T-cell (primary cell): ENCODE data around the gene MYT1. TPM values are rescaled to one million over a fixed set of nuclear protein-coding genes. Genes with fewer than 3 reads are reported as not detected.

ENCODE experiments used
- ATAC-seq, 4 experiments: fragments of 200-7000 bp in 3 of 4; fragments of 150-1000 bp in 1 of 4; cut with Tn5 transposase; replicated peaks in 1 of 4; 1 replicate in 3 of 4; 2 replicates in 1 of 4; pipeline ENCODE4 v1.10.0; 2021; ENCODE audit warnings: moderate library complexity in 3 of 4, mild to moderate bottlenecking in 2 of 4, moderate number of reproducible peaks in 1 of 4
- CTCF ChIA-PET, 2 donors: fragments of 300-600 bp; sonication (Branson Sonifier 250); formaldehyde crosslinking; loops; one replicate each; lab custom pipeline; 2022; ENCODE audit warnings: antibody characterized with exemption in 2 of 2; lab: Charles Lee
- POLR2A ChIA-PET, 2 donors: fragments of 300-600 bp; sonication (Branson Sonifier 250); formaldehyde crosslinking; loops; one replicate each; lab custom pipeline; 2022; ENCODE audit warnings: antibody characterized with exemption in 2 of 2; lab: Charles Lee
- DNase-seq, 35 experiments: peaks; one replicate each; pipeline versions ENCODE4 v3.0.0 to v3.0.0-alpha.2; 2013 to 2023
- H3K27ac ChIP-seq: one replicate; pipeline ENCODE4 v1.5.1; 2013; ENCODE audit warnings: low read length
- H3K27me3 ChIP-seq, 2 experiments: replicated peaks in 1 of 2; 1 replicate in 1 of 2; 2 replicates in 1 of 2; pipeline versions ENCODE4 v1.6.1 to v1.7.0; 2013; ENCODE audit warnings: low read length in 1 of 2, mixed read lengths in 1 of 2; ENCODE audit not compliant: control insufficient read depth in 2 of 2, insufficient read depth in 2 of 2; ENCODE audit errors: extremely low read depth in 1 of 2
- H3K36me3 ChIP-seq, 2 donors: 1 replicate in 1 of 2; 2 replicates in 1 of 2; pipeline versions ENCODE4 v1.6.1 to v1.7.0; 2013; ENCODE audit warnings: low read length in 1 of 2; ENCODE audit not compliant: control insufficient read depth in 2 of 2, insufficient read depth in 1 of 2; ENCODE audit errors: extremely low read depth in 1 of 2
- H3K4me1 ChIP-seq, 2 experiments: 1 replicate in 1 of 2; 2 replicates in 1 of 2; pipeline versions ENCODE4 v1.6.1 to v1.7.0; 2013; ENCODE audit warnings: low read length in 2 of 2, mixed read lengths in 1 of 2; ENCODE audit not compliant: insufficient read depth in 2 of 2, control insufficient read depth in 1 of 2; ENCODE audit errors: extremely low read depth in 1 of 2
- H3K4me3 ChIP-seq, 2 donors: 1 replicate in 1 of 2; 2 replicates in 1 of 2; pipeline versions ENCODE4 v1.5.1 to v1.7.0; 2013; ENCODE audit warnings: mild to moderate bottlenecking in 2 of 2, low read length in 1 of 2, moderate library complexity in 1 of 2; ENCODE audit not compliant: control insufficient read depth in 1 of 2; ENCODE audit errors: extremely low read depth in 1 of 2
- H3K9me3 ChIP-seq: 2 replicates; pipeline ENCODE4 v1.7.0; 2013
- H3K27ac Mint-ChIP-seq, 2 donors: one replicate each; pipeline ENCODE4 v1.8.0; 2020 to 2021; ENCODE audit warnings: mild to moderate bottlenecking in 2 of 2, mixed read lengths in 2 of 2
- H3K27me3 Mint-ChIP-seq, 2 donors: one replicate each; pipeline ENCODE4 v1.8.0; 2021 to 2022; ENCODE audit warnings: mixed read lengths in 2 of 2
- H3K36me3 Mint-ChIP-seq: one replicate; pipeline ENCODE4 v1.8.0; 2021; ENCODE audit warnings: mixed read lengths
- H3K4me1 Mint-ChIP-seq, 3 donors: one replicate each; pipeline ENCODE4 v1.8.0; 2020 to 2022; ENCODE audit warnings: mixed read lengths in 3 of 3, mild to moderate bottlenecking in 1 of 3
- H3K4me3 Mint-ChIP-seq, 3 donors: one replicate each; pipeline ENCODE4 v1.8.0; 2020 to 2022; ENCODE audit warnings: mild to moderate bottlenecking in 3 of 3, mixed read lengths in 3 of 3, moderate library complexity in 3 of 3
- H3K9me3 Mint-ChIP-seq, 3 donors: one replicate each; pipeline ENCODE4 v1.8.0; 2020 to 2022; ENCODE audit warnings: mixed read lengths in 3 of 3
- WGBS: methylation state at CpG from one replicate; pipeline ENCODE4 v1.1.5; 2013; ENCODE audit warnings: missing lambda C conversion rate; ENCODE audit not compliant: insufficient coverage; 5-methylcytosine and 5-hydroxymethylcytosine counted together
- total RNA-seq, 35 experiments: library from RNA in 6 of 35; stranded (reverse) in 6 of 35; fragments of 120-200 nt in 1 of 35; gene quantifications; one replicate each; pipeline versions ENCODE4 v1.2.1 to v1.2.4 and lab custom pipeline; 2013 to 2026

The MYT1 gene
- total RNA-seq, 5 donors from 2014 or later (not counting 1 experiment from before 2014, with no cell fraction given) = 0.06 TPM; not detected in 4

DNA sequence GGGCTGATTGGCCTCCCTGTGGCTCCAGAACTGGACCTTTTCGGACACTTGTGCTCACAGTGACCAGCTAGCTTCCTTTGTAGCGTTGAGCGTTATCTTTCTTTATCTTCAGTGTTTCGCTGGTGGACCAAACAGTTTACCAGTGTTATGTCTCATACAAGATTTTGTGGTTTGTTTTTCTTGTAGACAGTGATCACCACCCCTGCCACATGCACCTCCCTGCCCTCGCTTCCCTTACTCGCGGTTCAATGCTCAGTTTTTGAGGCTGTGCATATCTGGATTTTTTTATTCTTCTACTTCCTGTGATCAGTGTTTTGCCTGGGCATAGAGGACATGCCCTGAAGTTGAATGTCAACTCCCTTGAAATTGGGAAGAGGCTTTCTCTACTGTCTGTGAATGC, 16.4 kb downstream of the MYT1 start:
- H3K27ac Mint-ChIP-seq = peak overlapping the region; percentile 64 to 69
- peak overlapping the region in 1 of 3 donors; percentile 47 for H3K4me3 Mint-ChIP-seq
- peak in 1 of 35 experiments; percentile 8 for DNase-seq
- peaks cover 10 to 46% (median 31%) of the 10 kb centered on the region in 3 donors for H3K4me1 Mint-ChIP-seq
- peaks cover 0 to 8% (median 0%) of the 10 kb centered on the region in 3 donors for H3K9me3 Mint-ChIP-seq
- Histone ChIP-seq H3K9me3 (no peaks in the 10 kb centered on the region), H3K36me3 (no peaks in the 10 kb centered on the region), H3K27ac (no peak overlapping the region), H3K27me3 (peaks cover 0 to 23% of the 10 kb centered on the region in 2 experiments), H3K4me3 (peak overlapping the region in 1 of 2 donors; percentile 27), H3K4me1 (peaks cover 0 to 12% of the 10 kb centered on the region in 2 experiments)
- H3K27me3 Mint-ChIP-seq = peaks cover 0 to 15% of the 10 kb centered on the region in 2 donors
- no CpG with 5 or more reads among the region's 7 CpGs for WGBS
- POLR2A ChIA-PET = no interaction called here
- no peaks in the 10 kb centered on the region for H3K36me3 Mint-ChIP-seq
- CTCF ChIA-PET = no interaction called here
- peak in 3 of 4 experiments; percentile 52 to 72 (median 70) for ATAC-seq

DNA sequence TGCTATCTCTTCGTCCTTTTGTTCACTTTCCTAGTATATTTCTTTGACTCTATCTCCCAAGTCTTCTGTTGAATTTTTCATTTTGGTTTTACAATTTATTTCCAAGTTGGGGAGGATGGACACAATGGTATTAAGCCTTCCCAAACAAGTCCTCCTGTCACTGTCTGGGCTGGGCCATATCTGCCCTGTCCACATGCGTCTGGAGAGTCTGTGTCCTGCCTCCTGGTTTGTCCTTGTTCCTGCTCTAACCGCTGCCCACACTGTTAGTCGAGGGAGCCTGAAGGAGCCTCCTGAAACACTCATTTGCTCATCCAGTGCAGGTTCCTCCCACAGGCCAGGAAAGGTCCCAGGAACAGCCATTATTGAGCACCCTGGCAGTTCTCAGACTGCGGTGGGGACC, 17.1 kb downstream of the MYT1 start:
- H3K36me3 ChIP-seq = no peaks in the 10 kb centered on the region
- no peak for ATAC-seq
- no peaks in the 10 kb centered on the region for H3K36me3 Mint-ChIP-seq
- 86% methylated on average over 2 of the region's 5 CpGs for WGBS
- no peak overlapping the region for H3K27ac ChIP-seq
- peaks cover 10 to 49% (median 31%) of the 10 kb centered on the region in 3 donors for H3K4me1 Mint-ChIP-seq
- H3K9me3 Mint-ChIP-seq = peaks cover 0 to 8% (median 0%) of the 10 kb centered on the region in 3 donors
- H3K4me3 Mint-ChIP-seq = peak overlapping the region in 1 of 3 donors; percentile 7
- peaks cover 0 to 23% of the 10 kb centered on the region in 2 experiments for H3K27me3 ChIP-seq
- no peaks in the 10 kb centered on the region for H3K9me3 ChIP-seq
- peaks cover 0 to 14% of the 10 kb centered on the region in 2 donors for H3K27me3 Mint-ChIP-seq
- DNase-seq = no peak
- peaks cover 0 to 12% of the 10 kb centered on the region in 2 experiments for H3K4me1 ChIP-seq
- POLR2A ChIA-PET = no interaction called here
- no peak overlapping the region for H3K4me3 ChIP-seq
- no peak overlapping the region for H3K27ac Mint-ChIP-seq
- CTCF ChIA-PET = no interaction called here

DNA sequence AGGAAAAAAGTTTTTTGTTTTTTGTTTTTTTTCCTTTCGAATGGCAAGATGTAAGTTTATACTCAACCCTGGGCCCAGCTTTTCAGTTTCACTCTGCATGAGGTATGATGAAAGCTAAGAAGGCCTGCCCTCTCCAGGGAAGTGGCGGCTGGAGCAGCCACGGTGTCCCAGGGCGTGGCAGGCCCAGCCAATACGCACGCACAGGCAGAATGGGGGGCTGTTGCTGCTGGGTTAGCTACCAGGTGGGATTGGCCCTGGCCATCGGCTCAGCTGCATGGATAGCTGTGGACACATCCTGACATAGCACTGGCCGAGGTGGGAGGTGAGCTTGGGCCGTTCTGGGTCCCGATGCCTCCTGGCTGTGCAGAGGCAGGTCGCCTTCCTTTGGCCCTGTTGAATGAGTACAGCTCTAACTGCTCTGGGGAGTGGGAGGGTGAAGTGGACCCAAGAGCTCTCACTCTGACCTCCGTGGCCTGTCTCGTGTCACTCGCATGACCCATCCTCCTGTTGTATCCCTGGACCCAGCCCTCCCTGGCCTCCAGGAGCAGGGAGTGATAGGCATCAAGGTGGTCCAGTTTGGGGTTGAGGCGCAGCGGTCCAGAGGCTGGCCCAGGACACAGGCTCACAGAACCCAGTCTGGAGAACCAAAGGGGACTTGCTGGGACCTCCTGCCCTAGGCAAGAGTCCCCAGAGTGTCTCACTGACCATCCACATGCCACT, 18.1 kb downstream of the MYT1 start:
- Histone ChIP-seq H3K9me3 (no peaks in the 10 kb centered on the region), H3K27ac (no peak overlapping the region), H3K36me3 (no peaks in the 10 kb centered on the region), H3K4me3 (no peak overlapping the region), H3K4me1 (peaks cover 0 to 12% of the 10 kb centered on the region in 2 experiments), H3K27me3 (peaks cover 0 to 16% of the 10 kb centered on the region in 2 experiments)
- Mint-ChIP-seq H3K9me3 (peaks cover 0 to 8% (median 0%) of the 10 kb centered on the region in 3 donors), H3K4me3 (no peak overlapping the region), H3K4me1 (peaks cover 10 to 46% (median 31%) of the 10 kb centered on the region in 3 donors), H3K27me3 (peaks cover 0 to 10% of the 10 kb centered on the region in 2 donors), H3K36me3 (no peaks in the 10 kb centered on the region), H3K27ac (no peak overlapping the region)
- ChIA-PET CTCF (no interaction called here), POLR2A (no interaction called here)
- ATAC-seq (no peak), DNase-seq (no peak)
- WGBS = 91% methylated on average over 10 of the region's 16 CpGs

DNA sequence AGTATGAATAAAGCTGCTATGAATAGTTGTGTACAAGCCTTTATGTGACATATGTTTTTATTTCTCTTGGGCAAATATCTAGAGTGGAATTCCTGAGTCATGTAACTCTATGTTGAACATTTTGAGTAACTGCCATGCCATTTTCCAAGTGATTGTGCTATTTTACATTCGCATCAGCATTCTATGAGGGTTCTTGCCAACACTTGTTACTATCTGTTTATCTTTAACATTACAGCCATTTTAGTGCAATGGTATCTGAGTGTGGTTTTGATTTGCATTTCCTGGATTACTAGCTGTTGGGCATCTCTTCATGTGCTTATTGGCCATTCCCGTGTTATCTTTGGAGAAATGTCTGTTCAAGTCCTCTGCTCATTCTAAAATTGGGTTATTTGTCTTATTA, 19.1 kb downstream of the MYT1 start:
- Mint-ChIP-seq H3K27me3 (peaks cover 0 to 10% of the 10 kb centered on the region in 2 donors), H3K9me3 (peaks cover 0 to 8% (median 0%) of the 10 kb centered on the region in 3 donors), H3K27ac (no peak overlapping the region), H3K36me3 (no peaks in the 10 kb centered on the region), H3K4me1 (peaks cover 10 to 46% (median 31%) of the 10 kb centered on the region in 3 donors), H3K4me3 (no peak overlapping the region)
- Histone ChIP-seq H3K27ac (no peak overlapping the region), H3K36me3 (no peaks in the 10 kb centered on the region), H3K4me3 (no peak overlapping the region), H3K9me3 (no peaks in the 10 kb centered on the region), H3K27me3 (peaks cover 0 to 10% of the 10 kb centered on the region in 2 experiments), H3K4me1 (peaks cover 0 to 12% of the 10 kb centered on the region in 2 experiments)
- ChIA-PET CTCF (no interaction called here), POLR2A (no interaction called here)
- DNase-seq (no peak), ATAC-seq (no peak)
- no CpG with 5 or more reads among the region's 2 CpGs for WGBS

DNA sequence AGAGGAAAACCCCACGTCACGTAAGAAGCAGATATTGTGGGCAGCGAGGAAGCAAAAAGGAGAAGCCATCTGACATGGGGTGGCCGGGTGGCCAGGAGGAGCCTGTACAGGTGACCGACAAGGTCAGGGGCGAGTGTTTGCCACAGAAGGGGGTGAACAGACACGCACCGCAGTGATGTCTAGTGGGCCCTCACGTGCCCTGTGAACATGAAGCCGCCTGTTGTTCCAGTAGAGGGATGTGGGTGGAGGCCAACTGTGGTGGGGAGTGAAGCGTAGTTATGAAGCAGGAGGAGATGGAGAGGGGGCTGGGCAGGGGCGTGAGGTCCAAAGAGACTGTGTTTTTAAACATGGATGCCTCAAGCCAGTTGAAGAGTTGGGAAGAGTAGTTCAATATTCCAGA, 20.5 kb downstream of the MYT1 start:
- no peak for ATAC-seq
- H3K27me3 ChIP-seq = peaks cover 0 to 19% of the 10 kb centered on the region in 2 experiments
- no peak overlapping the region for H3K4me3 ChIP-seq
- Mint-ChIP-seq H3K27ac (peak overlapping the region in 1 of 2 donors; percentile 41), H3K4me1 (peaks cover 10 to 43% (median 28%) of the 10 kb centered on the region in 3 donors), H3K9me3 (peaks cover 0 to 3% (median 0%) of the 10 kb centered on the region in 3 donors), H3K27me3 (peaks cover 0 to 10% of the 10 kb centered on the region in 2 donors), H3K36me3 (no peaks in the 10 kb centered on the region), H3K4me3 (peak overlapping the region in 1 of 3 donors; percentile 26)
- no peaks in the 10 kb centered on the region for H3K9me3 ChIP-seq
- no peak overlapping the region for H3K27ac ChIP-seq
- no peaks in the 10 kb centered on the region for H3K36me3 ChIP-seq
- POLR2A ChIA-PET = no interaction called here
- H3K4me1 ChIP-seq = peaks cover 0 to 12% of the 10 kb centered on the region in 2 experiments
- DNase-seq = no peak
- 73% methylated on average over 12 of the region's 12 CpGs for WGBS
- CTCF ChIA-PET = no interaction called here

DNA sequence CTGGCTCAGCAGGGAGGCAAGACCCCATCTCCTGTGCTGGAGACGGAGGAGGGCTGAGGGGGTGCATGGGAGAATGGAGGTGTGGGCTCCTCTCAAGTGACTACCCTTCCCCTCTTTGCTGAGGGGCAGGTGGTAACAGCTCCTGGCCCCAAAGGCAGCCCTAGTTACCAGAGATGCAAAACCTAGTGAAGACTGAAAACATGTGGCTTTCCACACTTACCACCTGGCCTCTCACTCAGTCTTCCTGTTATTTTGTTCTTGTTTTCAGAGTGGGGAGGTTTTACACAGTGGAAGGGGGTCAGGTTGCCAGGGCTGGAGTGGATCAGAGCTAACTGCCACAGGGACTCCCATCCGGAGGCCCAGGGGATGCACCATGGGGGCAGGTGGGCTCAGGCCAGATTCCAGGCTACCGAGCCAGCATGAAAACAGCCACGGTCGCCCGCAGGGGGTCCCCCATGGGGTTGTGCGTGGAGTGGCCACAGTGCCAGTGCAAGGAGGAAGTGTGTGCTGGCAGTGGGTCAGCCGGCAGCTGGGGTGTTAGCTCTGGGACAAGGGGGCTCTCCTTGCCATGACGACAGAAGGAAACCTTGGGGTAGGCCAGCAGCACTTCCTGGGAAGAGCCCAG, 21.1 kb downstream of the MYT1 start:
- ATAC-seq (peak in 2 of 4 experiments; percentile 40 to 45), DNase-seq (no peak)
- Histone ChIP-seq H3K4me3 (no peak overlapping the region), H3K9me3 (no peaks in the 10 kb centered on the region), H3K27ac (no peak overlapping the region), H3K4me1 (peaks cover 0 to 9% of the 10 kb centered on the region in 2 experiments), H3K27me3 (peaks cover 0 to 23% of the 10 kb centered on the region in 2 experiments), H3K36me3 (no peaks in the 10 kb centered on the region)
- H3K27ac Mint-ChIP-seq = peak overlapping the region in 1 of 2 donors; percentile 75
- 80% methylated on average over 8 of the region's 9 CpGs for WGBS
- H3K4me3 Mint-ChIP-seq = no peak overlapping the region
- peaks cover 0 to 13% of the 10 kb centered on the region in 2 donors for H3K27me3 Mint-ChIP-seq
- POLR2A ChIA-PET = no interaction called here
- CTCF ChIA-PET = no interaction called here
- H3K4me1 Mint-ChIP-seq = peaks cover 7 to 37% (median 22%) of the 10 kb centered on the region in 3 donors
- no peaks in the 10 kb centered on the region for H3K36me3 Mint-ChIP-seq
- no peaks in the 10 kb centered on the region for H3K9me3 Mint-ChIP-seq
